Memory B cell (primary cell): ENCODE data around the gene PIGC.

ENCODE experiments used
- ATAC-seq: fragments of 150-1000 bp; cut with Tn5 transposase; 2 replicates; pipeline ENCODE4 v1.10.0; 2021; ENCODE audit warnings: low read depth, mild to moderate bottlenecking, moderate library complexity
- DNase-seq, 2 donors: peaks; one replicate each; pipeline ENCODE4 v3.0.0; 2022; ENCODE audit warnings: low spot score in 2 of 2
- H3K27ac Mint-ChIP-seq: one replicate; pipeline ENCODE4 v1.8.0; 2022; ENCODE audit warnings: mild to moderate bottlenecking, moderate library complexity, mixed read lengths
- H3K27me3 Mint-ChIP-seq: one replicate; pipeline ENCODE4 v1.8.0; 2022; ENCODE audit warnings: mixed read lengths
- H3K36me3 Mint-ChIP-seq: one replicate; pipeline ENCODE4 v1.8.0; 2022; ENCODE audit warnings: mild to moderate bottlenecking, mixed read lengths
- H3K4me1 Mint-ChIP-seq: one replicate; pipeline ENCODE4 v1.8.0; 2022; ENCODE audit warnings: mixed read lengths
- H3K4me3 Mint-ChIP-seq: one replicate; pipeline ENCODE4 v1.8.0; 2022; ENCODE audit warnings: mild to moderate bottlenecking, moderate library complexity, mixed read lengths
- H3K9me3 Mint-ChIP-seq: one replicate; pipeline ENCODE4 v1.8.0; 2022; ENCODE audit warnings: mixed read lengths

Gene PIGC

DNA sequence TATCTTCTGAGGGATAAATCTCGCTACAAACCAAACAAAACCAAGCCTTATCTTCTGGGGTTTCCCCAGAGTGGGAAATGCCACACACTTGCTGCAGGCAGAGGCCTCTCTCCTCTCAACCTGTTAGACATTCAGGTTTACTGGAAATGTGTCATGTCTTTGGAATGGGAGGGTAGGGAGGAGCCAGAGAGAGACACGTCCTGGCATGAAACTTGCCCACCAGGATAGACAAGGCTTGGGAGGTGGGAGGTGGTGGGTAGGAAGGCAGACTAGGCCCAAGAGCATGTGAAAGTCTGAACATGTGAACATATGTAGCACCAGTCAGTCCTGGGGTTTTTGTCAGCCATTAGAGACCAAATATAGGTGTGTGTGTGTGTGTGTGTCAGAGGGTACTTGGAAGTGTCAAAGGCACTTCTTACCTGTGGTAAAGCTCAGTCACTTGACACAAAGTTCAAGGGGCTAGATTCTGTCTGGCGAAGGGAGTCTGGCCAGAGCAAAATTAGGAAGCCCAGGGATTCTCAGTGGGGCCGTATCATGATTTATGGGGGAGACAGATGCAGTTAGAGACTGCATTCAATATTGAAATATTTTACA is 32.4 kb upstream of the PIGC start:
- Mint-ChIP-seq H3K4me1 (no peaks in the 10 kb centered on the region), H3K27ac (no peak overlapping the region), H3K4me3 (no peak overlapping the region), H3K9me3 (no peaks in the 10 kb centered on the region), H3K27me3 (peaks cover 16% of the 10 kb centered on the region), H3K36me3 (no peaks in the 10 kb centered on the region)
- DNase-seq (no peak), ATAC-seq (no peak)

DNA sequence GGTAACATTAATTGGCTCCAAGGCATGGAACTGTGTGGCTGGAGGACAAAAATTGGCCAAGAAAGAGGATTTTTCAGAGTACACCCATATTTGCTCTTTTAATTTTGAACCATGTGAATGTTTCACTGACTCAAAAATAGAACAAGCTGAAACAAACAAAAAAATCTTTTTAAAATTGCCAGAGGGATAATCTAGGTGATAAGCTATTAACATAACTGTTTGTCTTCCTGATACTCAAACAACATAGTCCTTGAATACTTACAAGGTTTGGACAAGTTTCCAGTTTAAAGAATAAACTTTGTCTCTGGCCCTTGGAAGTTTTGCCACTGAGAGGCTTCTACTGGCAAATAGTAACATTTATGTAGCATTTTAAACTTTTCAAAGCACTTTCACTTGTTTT is 30.0 kb upstream of the PIGC start:
- Mint-ChIP-seq H3K27ac (no peak overlapping the region), H3K36me3 (no peaks in the 10 kb centered on the region), H3K27me3 (peaks cover 8% of the 10 kb centered on the region), H3K9me3 (no peaks in the 10 kb centered on the region), H3K4me3 (no peak overlapping the region), H3K4me1 (no peaks in the 10 kb centered on the region)
- ATAC-seq (no peak), DNase-seq (no peak)

DNA sequence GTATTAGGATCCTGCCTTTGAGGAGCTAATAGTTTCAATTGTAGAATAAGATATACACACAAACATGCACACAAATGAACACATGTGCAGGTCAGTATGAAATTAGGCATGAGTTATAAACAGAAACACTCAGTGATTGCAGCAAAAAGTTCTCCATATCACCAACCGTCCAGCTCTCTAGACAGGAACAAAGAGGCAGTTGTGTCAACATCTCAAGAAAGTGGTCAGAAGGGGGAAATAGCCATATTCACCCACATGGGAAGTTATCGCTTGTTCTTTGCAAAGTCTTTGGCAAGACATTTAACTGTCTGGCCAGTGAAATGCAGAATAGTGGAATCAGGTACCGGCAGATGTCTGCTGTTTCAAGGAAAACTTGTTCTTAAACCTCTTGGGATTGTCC is 29.4 kb upstream of the PIGC start:
- H3K4me3 Mint-ChIP-seq = no peak overlapping the region
- H3K27me3 Mint-ChIP-seq = peaks cover 7% of the 10 kb centered on the region
- no peaks in the 10 kb centered on the region for H3K36me3 Mint-ChIP-seq
- no peak overlapping the region for H3K27ac Mint-ChIP-seq
- no peak for ATAC-seq
- DNase-seq = no peak
- H3K9me3 Mint-ChIP-seq = no peaks in the 10 kb centered on the region
- no peaks in the 10 kb centered on the region for H3K4me1 Mint-ChIP-seq

DNA sequence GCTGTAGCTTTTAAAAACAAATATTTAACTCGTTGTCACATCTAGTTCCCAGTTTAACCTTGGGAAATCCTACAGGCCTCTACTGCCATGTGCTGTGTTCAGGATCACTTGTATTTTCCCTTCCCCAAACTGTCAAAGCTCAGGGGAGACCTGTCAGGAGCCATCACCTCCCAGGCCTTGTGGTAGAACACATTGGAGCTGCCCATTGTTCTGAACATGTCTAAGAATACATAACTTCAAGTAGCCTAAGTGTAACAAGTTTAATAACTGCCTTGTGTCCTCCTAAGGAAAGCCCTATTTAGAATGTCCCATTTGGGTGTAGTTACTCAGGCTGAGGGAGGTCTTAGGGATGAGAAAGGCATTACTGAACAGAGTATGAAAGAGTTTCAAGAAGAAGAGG is 28.6 kb upstream of the PIGC start:
- Mint-ChIP-seq H3K36me3 (no peaks in the 10 kb centered on the region), H3K4me3 (no peak overlapping the region), H3K27ac (no peak overlapping the region), H3K27me3 (peaks cover 7% of the 10 kb centered on the region), H3K4me1 (no peaks in the 10 kb centered on the region), H3K9me3 (no peaks in the 10 kb centered on the region)
- no peak for ATAC-seq
- no peak for DNase-seq

- peaks cover 7% of the 10 kb centered on the region for H3K27me3 Mint-ChIP-seq
- DNase-seq (no peak), ATAC-seq (no peak)
- no peaks in the 10 kb centered on the region for H3K4me1 Mint-ChIP-seq
- no peak overlapping the region for H3K4me3 Mint-ChIP-seq
- no peak overlapping the region for H3K27ac Mint-ChIP-seq
- no peaks in the 10 kb centered on the region for H3K9me3 Mint-ChIP-seq
- no peaks in the 10 kb centered on the region for H3K36me3 Mint-ChIP-seq
Observed at GRCh38 chr1:172471666-172472065, 27.8 kb upstream of the PIGC start.

DNA sequence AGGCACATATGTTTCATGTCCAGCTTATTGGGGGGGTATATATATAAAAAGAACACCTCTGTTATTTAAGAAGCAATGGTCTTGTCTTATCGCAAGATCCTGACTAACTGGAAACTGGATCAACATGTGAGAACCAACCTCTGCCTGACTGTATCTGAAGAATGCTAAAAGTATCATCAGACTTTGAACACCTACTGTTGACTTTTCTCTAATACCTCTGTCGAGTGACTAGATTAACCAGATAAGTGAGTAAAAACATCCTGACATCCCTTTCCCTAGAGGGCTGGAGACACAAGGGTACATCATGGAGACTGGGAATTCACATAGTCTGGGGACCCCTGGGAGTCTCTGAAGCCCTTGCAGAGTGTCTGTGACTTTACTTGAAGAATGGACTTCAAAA is 26.3 kb upstream of the PIGC start:
- no peak for ATAC-seq
- no peak overlapping the region for H3K27ac Mint-ChIP-seq

DNA sequence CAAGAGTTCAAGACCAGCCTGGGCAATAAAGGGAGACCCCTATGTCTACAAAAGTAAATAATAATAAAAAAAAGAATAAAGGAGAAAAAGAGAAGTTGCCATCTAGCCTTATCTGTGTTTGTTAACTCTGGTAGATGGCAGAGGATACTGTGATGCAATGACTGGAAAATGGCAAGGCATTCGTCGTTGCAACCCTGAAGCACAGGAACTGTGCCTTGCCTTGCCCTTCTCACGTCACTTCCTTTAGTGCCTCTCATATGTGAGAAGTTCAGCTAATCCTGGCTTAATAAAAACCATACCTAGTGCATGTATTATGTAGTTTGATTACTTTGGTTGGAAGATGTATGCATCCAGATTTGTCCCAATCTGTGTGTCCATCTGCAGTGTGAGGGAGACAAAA is 25.8 kb upstream of the PIGC start:
- H3K36me3 Mint-ChIP-seq = no peaks in the 10 kb centered on the region
- H3K27ac Mint-ChIP-seq = no peak overlapping the region
- H3K9me3 Mint-ChIP-seq = no peaks in the 10 kb centered on the region
- no peak overlapping the region for H3K4me3 Mint-ChIP-seq
- ATAC-seq (no peak), DNase-seq (no peak)
- no peaks in the 10 kb centered on the region for H3K4me1 Mint-ChIP-seq
- H3K27me3 Mint-ChIP-seq = peaks cover 9% of the 10 kb centered on the region

More for the DNA sequence above, 26.3 kb upstream of the PIGC start:
- DNase-seq = no peak
- H3K36me3 Mint-ChIP-seq = no peaks in the 10 kb centered on the region
- H3K4me3 Mint-ChIP-seq = no peak overlapping the region
- H3K4me1 Mint-ChIP-seq = no peaks in the 10 kb centered on the region
- H3K27me3 Mint-ChIP-seq = peaks cover 9% of the 10 kb centered on the region
- H3K9me3 Mint-ChIP-seq = no peaks in the 10 kb centered on the region

DNA sequence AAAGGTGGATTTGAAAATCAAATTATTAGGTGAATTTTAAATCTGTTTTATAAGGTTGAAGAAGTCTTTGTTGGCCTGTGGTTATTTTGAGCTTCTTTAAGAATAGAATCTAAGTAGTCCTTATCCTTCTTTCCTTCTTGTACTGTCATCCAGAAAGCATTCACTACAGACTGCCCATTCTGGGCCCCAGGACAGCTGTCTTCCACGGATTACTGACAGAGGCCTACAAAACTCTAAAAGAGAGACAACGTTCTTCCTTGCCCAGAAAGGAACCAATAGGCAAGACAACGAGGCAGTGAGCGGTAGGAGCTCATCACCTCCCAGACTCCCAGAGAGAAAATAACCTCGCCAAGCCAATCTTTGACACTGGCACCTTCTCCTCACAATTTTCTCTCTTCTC is 24.4 kb upstream of the PIGC start:
- Mint-ChIP-seq H3K4me3 (no peak overlapping the region), H3K9me3 (no peaks in the 10 kb centered on the region), H3K27ac (no peak overlapping the region), H3K36me3 (no peaks in the 10 kb centered on the region), H3K27me3 (peaks cover 8% of the 10 kb centered on the region), H3K4me1 (no peaks in the 10 kb centered on the region)
- ATAC-seq = no peak
- DNase-seq = no peak

- ATAC-seq (no peak), DNase-seq (no peak)
- no peaks in the 10 kb centered on the region for H3K36me3 Mint-ChIP-seq
- no peaks in the 10 kb centered on the region for H3K4me1 Mint-ChIP-seq
- peaks cover 5% of the 10 kb centered on the region for H3K27me3 Mint-ChIP-seq
- no peak overlapping the region for H3K4me3 Mint-ChIP-seq
- H3K9me3 Mint-ChIP-seq = no peaks in the 10 kb centered on the region
- no peak overlapping the region for H3K27ac Mint-ChIP-seq
Observed at GRCh38 chr1:172467446-172467845, 23.6 kb upstream of the PIGC start.

- no peak overlapping the region for H3K4me3 Mint-ChIP-seq
- H3K27me3 Mint-ChIP-seq = peaks cover 5% of the 10 kb centered on the region
- DNase-seq (no peak), ATAC-seq (no peak)
- no peaks in the 10 kb centered on the region for H3K4me1 Mint-ChIP-seq
- H3K36me3 Mint-ChIP-seq = no peaks in the 10 kb centered on the region
- H3K9me3 Mint-ChIP-seq = no peaks in the 10 kb centered on the region
- no peak overlapping the region for H3K27ac Mint-ChIP-seq
Observed at GRCh38 chr1:172466795-172467407, 23.0 kb upstream of the PIGC start.

GRCh38 chr1:172465617-172466016 is 21.7 kb upstream of the PIGC start:
- Mint-ChIP-seq H3K9me3 (no peaks in the 10 kb centered on the region), H3K4me1 (no peaks in the 10 kb centered on the region), H3K36me3 (no peaks in the 10 kb centered on the region), H3K4me3 (no peak overlapping the region), H3K27me3 (peaks cover 5% of the 10 kb centered on the region), H3K27ac (no peak overlapping the region)
- DNase-seq = no peak
- no peak for ATAC-seq

DNA sequence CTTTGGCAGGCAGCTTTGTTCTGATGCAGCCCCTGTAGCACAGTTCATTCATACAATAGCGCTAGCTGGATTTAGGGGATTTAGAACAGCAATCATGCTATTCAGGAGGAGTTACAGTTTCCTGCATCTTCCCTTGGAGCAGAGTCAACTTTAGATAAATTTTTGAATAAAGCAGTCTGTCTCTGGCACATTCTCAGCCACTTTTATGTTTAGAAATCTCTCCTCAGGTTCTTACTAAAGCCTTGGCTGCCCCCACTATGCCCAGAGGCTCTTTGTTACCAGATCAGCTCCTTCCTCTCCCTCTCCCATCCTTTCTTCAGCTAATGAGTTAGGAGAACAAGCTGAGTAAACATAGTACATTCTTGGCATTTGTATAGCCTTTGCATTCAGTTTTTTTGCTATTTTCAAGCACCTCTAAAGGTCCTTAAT is 17.0 kb upstream of the PIGC start:
- Mint-ChIP-seq H3K4me1 (no peaks in the 10 kb centered on the region), H3K36me3 (no peaks in the 10 kb centered on the region), H3K4me3 (no peak overlapping the region), H3K27ac (no peak overlapping the region), H3K27me3 (peaks cover 9% of the 10 kb centered on the region), H3K9me3 (no peaks in the 10 kb centered on the region)
- DNase-seq (no peak), ATAC-seq (no peak)

GRCh38 chr1:172460177-172460576 is 16.3 kb upstream of the PIGC start:
- H3K27ac Mint-ChIP-seq = no peak overlapping the region
- no peaks in the 10 kb centered on the region for H3K4me1 Mint-ChIP-seq
- H3K36me3 Mint-ChIP-seq = no peaks in the 10 kb centered on the region
- H3K9me3 Mint-ChIP-seq = no peaks in the 10 kb centered on the region
- no peak for DNase-seq
- H3K4me3 Mint-ChIP-seq = no peak overlapping the region
- ATAC-seq = no peak
- peaks cover 8% of the 10 kb centered on the region for H3K27me3 Mint-ChIP-seq

GRCh38 chr1:172457479-172458130 is 13.7 kb upstream of the PIGC start:
- Mint-ChIP-seq H3K36me3 (no peaks in the 10 kb centered on the region), H3K27me3 (peaks cover 11% of the 10 kb centered on the region), H3K27ac (no peak overlapping the region), H3K4me1 (no peaks in the 10 kb centered on the region), H3K4me3 (no peak overlapping the region), H3K9me3 (no peaks in the 10 kb centered on the region)
- DNase-seq (no peak), ATAC-seq (no peak)

DNA sequence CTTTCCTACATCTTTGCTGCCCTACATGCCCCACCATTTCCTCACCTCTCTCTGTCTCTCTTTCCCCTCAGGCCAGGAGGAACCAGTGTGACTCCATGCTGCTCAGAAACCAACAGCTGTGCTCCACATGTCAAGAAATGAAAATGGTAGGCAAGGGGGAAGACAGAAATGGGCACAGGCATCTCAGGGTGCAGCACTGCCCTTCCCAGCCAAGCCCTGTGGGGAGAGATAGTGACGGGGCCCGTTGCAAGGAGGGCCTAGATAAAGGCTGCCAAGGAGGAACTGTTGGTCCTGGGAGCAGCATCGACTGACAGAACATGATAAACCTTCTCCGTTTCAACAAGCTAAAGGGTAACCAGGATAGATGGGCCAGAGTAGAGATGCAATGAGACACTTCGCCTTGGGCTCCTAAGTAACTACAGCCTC is 12.5 kb upstream of the PIGC start:
- H3K4me1 Mint-ChIP-seq = no peaks in the 10 kb centered on the region
- ATAC-seq (no peak), DNase-seq (no peak)
- no peak overlapping the region for H3K4me3 Mint-ChIP-seq
- H3K36me3 Mint-ChIP-seq = no peaks in the 10 kb centered on the region
- no peaks in the 10 kb centered on the region for H3K9me3 Mint-ChIP-seq
- H3K27me3 Mint-ChIP-seq = peaks cover 11% of the 10 kb centered on the region
- H3K27ac Mint-ChIP-seq = no peak overlapping the region
